GM21529 (cell line): ENCODE data around the gene HNRNPD.
A peak's percentile ranks its signal among the peaks of the same experiment; 100 is the strongest.
"Not testable (repeated sequence)": the region's sequence is repeated elsewhere in the genome, so short reads cannot be mapped to it uniquely, and the experiment has no call there.

ENCODE experiments used
- ATAC-seq: cut with Tn5 transposase; IDR thresholded peaks from one replicate; pipeline ENCODE4 v1.9.1; 2021; ENCODE audit not compliant: unreplicated experiment

The HNRNPD gene

DNA sequence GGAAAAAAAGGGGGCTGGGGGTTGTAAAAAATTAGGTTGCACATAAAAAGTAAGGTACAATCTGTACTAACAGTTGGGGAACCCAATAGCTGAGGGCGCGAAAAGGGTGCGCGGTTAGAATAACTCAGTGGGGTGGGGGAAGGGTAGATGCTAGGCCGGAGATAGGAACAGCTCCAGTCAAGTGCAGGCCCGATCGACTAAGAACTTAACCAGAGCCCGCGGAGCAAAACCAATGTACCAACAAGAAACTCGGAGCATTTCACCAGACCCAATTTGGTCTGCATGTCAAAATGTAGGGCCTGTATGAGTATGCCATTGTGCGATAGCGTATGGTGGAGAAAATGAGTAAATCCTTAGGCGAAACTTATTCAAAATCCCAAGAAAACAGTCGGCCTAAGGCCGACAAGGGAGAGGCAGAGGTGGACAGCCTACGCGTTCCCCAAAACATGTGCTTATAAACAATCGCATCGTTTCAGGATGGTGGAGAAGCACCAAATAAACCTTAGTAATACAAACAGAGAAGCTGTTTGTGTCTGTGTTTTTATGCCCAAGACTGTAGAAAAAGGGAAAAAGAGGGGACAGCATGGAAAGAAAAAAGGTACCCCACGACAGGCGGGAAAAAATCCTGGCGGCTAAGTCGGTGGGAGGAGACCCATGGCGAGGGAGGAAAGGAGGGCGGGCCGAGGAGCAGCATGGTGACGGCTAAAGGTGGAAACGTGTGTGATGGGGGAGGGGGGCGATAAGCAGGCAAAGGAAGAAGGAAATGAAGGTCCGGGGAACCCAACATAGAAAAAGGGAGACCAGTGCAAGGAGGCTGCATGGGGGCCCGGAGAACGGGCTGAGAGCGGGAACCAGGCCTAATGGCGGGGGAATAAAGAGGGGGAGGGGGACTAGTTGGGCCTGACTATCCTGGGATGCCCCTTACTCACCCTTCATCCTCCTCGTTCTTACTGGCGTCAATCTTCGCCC, 990 bp downstream of the HNRNPD start:
- peak; percentile 23 for ATAC-seq

DNA sequence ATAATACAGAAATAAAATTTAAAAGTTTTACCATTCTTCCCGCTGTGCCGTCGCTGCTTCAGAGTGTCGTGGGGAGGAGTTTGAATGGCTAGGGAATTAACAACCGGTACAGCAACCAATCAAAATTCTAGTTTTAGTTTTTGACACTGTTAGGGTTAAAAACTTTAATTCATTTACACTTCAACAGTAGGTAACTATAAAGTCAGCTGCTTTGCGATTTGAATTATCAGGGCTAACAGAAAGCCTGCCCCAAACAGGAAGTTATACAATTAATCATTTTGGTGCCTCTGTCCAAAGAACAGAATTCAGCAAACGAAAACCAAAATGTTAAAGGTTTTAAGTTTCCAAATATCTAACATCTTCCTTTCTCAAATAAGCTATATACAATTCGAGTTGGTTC, 2.3 kb downstream of the HNRNPD start:
- ATAC-seq = no peak

DNA sequence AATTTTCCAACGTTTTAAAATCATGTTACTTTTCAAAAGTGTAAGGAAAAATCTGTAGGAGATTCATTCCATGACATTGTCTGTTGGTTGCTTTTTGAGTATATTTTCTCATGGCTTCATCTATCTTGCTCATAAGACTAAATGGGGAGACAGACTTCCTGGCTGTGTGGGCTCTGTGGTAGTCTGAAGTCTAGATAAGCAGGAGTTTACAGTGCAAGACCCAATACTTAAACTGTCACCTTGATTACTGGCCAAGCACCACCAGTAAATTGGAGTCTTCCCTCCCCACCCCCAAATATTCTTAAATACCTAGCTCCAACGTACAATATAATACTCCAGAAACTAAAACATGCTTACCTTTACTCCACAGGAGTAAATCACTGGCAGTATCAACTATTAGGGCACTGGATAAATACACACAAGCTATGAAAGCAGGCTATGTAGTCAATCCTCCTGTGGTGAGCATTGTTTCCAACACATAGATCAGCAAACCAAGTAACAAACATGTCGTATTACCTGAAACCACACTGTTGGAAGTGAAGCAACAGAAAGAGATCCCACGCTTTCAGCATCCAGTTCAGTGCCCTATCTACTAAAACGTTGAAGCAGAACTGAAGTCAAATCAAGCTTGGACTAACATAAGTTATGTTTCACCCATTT, 6.2 kb downstream of the HNRNPD start:
- no peak for ATAC-seq

DNA sequence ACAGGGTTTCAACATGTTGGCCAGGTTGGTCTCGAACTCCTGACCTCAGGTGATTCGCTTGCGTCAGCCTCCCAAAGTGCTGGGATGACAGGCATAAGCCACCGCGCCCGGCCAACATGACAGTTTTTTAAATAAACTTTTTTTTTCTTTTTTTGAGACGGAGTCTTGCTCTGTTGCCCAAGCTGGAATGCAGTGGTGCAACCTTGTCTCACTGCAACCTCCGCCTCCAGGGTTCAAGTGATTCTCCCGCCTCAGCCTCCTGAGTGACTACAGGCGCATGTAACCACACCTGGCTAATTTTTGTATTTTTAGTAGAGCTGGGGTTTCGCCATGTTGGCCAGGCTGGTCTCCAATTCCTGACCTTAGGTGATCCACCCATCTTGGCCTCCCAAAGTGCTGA, 7.4 kb downstream of the HNRNPD start:
- ATAC-seq = not testable (repeated sequence)

DNA sequence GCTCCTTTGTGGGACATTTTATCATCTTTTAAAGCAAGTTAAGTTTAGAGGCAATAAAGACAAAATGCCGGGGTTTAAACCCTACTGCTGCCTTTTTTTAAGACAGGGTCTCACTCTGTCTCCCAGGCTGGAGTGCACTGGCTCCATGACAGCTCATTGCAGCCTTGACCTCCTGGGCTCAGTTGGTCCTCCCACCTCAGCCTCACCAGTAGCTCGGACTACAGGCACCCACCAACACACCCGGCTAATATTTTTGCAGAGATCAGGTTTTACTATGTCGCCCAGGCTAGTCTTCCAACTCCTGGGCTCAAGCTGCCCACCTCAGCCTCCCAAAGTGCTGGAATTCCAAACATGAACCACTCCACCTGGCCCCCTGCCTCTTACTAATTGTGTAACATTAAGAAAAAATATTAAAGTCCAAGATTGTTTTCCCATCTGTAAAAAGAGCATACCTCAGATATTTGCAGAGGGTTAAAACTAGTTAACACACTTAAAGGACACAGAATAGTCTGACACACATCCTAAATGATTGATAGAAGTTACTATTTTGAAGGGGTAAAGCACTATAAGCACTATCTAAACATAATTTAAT, 9.8 kb downstream of the HNRNPD start:
- ATAC-seq = no peak

DNA sequence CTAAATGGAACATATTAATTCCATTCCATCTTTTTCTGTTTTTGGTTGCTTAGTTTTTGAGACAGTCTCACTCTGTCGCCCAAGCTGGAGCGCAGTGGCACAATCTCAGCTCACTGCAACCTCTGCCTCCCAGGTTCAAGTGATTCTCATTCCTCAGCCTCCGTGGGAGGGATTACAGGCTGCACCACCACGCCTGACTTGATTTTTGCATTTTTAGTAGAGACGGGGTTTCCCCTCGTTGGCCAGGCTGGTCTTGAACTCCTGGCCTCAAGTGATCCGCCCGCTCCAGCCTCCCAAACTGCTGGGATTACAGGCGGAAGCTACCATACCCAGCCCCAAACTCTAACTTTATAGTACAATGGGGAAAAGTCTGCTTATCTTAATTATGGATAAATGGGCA, 11.2 kb downstream of the HNRNPD start:
- no peak for ATAC-seq

DNA sequence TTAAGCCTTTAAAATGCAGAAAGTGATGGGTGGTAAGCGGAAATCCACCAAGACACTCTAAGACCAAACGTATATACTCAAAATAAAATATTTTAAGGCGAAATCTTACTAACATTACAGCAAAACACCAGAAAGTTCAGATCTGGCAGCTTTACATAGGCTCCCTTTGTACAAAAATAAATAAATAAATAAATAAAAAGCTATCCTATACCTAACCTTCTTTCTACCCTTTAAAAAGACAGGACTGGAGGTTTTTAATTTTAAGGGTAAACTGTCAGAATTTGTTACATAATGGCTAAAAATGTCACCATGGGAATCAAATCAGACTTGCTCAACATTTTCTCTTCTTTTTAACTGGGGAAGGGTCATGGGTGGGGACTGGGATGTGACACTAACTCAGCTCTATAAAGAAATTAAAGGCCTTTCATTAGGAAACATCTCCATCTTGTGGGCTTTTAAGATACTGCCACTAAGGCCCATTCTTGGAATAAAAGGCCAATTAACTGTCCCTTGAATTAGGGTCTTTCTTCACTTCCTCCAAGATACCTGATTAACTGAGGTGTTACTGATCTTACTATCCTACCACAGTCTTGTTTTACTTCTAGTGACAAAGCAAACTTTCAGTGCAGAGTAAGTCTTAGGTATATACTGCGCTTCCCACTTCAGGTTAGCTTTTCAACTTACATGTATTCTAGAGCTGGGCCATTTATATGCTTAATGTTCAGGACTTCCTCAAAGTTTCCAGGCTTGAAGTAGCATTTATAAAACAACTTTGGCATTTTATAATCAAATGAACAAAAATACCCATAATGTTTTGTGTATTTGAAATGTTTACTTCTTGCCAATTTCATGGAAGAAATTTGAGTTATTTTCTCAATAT, 13.3 kb downstream of the HNRNPD start:
- no peak for ATAC-seq

DNA sequence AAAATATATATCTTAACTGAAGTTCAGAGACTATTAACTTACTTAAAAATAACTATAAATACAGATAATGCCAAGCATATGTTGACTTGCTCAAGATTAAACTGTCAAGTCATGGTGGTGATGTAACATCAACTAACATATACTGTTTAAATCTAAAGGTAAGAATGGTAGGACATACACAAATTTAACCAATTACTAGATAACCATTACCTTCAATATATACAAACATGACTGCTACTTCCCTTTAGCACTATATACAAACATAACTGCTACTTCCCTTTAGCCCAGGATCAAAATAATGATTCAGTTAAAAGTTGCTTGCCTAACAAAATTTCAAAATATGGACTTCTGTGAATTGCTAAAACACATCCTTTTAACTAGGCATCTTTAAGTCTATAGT, 14.9 kb downstream of the HNRNPD start:
- ATAC-seq = no peak

DNA sequence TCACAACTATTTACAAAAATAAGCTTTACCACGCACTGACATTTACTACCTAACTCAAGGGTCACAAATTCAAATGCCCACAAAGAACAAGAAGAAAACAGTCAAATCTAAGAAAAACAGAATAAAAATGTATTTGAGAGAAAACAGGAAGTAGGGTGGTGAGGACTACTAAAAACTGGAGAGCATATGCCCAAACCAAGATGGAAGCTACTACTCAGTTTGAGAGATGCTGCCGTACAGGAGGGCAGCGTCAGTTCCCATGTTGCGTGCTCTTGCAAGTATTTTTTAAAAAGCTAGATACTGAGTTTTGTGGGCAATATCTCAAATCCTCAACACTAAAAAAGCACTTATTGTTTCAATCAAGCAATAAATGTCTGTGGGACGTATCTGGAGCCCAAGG, 16.2 kb downstream of the HNRNPD start:
- no peak for ATAC-seq

DNA sequence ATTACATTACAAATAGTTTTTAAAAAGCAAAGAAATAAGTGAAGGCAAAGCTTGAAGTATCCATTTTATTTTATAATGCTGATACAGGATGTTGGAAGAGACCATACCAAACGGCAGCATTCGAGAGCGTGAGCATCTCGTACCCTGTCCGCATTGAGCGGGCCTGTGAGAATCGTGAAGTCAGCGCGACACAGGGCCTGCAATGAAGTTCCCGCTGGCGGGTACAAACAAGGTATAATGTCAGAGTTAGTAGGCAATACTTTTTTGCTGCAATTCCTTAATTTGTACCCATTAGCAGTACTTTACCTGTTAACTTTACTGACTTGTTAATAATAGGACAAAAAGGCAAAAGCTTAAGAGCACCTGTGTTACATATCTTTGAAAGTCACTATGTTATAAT, 19.0 kb downstream of the HNRNPD start:
- ATAC-seq = no peak

DNA sequence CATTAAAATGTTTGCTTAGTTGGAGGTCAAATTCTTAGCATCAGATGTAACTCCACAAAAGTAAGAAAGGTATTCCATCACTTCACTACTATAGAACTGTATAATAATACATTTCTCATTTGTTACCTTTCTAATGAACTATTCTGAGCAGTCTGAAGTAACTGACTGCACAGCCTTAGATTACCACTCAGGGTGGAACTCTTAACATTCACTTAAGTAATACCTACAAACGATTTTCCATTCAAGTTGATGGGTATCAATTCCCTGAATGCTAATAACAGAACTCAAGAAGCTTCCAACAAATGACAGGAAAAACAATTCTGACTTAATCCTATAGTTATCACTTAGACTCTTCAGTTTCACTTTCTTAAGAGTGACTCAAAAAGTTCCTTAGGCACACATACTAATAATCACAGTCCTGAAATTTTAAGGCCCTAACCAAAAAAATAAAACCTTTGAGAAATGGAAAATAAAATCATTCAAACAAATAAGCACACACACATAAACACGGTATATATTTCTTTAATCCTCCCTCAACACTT, 20.9 kb downstream of the HNRNPD start:
- ATAC-seq = peak; percentile 57

DNA sequence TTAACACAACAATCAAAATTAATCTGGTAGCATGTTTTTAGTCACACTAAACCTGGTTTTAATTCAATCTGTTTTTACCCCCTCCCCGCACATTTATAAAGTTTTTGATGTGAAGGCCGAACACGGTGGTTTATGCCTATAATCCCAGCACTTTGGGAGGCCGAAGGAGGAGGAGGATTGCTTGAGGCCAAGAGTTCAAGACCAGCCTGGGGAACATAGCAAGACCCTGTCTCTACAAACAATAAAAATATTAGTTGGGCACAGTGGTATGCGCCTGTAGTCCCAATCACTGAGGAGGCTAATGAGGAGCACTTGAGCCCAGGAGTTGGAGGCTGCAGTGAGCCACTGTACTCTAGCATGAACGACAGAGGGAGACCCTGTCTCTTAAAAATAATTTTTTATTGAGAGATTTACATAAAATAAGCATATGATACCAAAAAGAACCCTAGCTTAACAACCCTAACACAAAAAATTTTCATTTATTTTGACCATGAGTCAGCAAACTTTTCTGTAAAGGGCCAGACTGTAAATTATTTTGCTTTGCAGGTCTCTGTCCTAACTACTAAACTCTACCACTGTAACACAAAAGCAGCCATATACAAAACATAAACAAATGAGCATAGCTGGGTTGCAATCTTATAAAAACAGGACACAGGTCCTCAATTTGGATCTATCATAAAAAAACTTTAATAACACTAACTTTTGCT, 21.5 kb downstream of the HNRNPD start:
- no peak for ATAC-seq

DNA sequence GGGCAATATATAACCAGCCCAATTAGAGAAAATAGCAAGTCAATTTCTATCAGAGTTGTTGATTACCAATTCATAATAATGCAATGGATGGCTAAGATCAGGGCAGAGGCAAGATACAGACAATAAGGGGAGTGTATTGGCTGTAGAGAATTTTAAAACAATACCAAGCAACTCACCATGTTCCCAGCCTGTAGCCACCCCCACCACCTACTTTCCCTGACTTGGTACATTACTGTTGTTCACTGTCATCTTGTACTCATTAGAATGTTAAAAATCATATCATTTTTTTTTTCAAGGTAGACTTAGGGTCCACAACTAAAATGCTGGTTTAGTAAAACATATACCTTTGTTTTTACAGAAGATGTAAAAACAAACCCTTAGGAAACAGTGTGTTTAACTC, 27.7 kb downstream of the HNRNPD start:
- no peak for ATAC-seq

DNA sequence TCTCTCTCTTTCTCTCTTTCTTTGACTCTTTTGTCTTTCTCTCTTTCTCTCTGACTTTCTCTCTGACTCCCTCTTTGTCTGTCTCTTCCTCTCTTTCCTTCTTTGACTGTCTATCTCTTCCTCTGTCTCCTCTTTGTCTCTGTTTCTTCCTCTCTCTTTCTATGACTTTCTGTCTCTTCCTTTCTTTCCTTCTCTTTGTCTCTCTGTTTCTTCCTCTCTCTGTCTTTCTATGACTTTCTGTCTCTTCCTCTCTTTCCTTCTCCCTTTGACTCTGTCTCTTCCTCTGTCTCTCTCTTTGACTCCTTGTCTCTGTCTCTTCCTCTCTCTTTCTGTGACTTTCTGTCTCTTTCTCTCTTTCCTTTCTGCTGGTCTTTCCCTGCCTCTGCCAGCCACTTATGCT, 38.7 kb downstream of the HNRNPD start:
- no peak for ATAC-seq

DNA sequence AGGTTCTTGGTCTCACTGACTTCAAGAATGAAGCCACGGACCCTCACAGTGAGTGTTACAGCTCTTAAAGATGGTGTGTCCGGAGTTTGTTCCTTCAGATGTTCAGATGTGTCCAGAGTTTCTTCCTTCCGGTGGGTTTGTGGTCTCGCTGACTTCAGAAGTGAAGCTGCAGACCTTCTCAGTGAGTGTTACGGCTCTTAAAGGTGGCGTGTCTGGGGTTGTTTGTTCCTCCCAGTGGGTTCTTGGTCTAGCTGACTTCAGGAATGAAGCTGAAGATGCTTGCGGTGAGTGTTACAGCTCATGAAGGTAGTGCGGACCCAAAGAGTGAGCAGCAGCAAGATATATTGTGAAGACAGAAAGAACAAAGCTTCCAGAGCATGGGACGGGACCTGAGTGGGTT, 40.1 kb downstream of the HNRNPD start:
- ATAC-seq = not testable (repeated sequence)

DNA sequence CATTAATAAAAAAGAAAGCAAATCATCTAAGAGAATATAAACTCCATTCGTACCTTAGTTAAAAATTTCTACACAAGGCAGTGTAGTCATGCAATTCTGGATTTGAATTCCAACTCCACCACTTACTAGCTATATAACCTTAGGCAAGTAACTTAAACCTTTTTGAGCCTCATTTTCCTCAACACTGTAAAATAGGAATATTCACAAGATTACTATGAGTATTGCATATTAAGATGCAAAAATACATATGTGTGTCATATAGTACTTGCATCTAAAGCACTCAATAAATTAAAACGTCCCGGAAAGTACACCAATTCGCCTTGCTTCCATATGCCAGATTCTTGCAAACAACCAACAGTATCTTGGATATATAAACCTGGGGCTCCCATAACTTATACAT, 42.0 kb downstream of the HNRNPD start:
- no peak for ATAC-seq

DNA sequence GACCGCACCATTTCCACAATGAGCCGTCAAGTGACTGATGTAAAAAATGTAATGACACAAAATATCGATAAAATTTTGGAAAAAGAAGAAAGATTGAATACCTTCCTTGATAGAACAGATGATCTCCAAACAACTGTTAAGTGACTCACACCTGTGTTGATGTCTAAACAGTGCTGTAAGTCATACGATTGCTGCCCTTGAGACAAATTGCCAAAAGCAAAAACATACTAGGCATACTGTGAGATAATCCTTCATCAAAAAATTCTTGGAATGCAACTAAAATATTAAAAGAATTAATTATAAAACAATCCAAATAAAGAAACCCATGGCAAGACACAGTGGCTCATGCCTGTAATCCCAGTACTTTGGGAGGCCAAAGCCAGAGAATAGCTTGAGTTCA, 53.4 kb downstream of the HNRNPD start:
- ATAC-seq = no peak

DNA sequence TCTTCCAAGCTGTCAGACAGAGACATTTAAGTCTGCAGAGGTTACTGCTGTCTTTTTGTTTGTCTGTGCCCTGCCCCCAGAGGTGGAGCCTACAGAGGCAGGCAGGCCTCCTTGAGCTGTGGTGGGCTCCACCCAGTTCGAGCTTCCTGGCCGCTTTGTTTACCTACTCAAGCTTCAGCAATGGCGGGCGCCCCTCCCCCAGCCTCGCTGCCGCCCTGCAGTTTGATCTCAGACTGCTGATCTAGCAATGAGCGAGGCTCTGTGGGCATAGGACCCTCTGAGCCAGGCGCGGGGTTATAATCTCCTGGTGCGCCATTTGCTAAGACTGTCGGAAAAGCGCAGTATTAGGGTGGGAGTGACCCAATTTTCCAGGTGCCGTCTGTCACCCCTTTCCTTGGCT, 70.7 kb downstream of the HNRNPD start:
- ATAC-seq = not testable (repeated sequence)
